OCI-LY1 (cell line): ENCODE measurements around the gene IDI1.

Experiments used
- H2AFZ ChIP-seq: fragments of 200-600 bp; sonication (generic), shearing (Covaris generic); 2 replicates; pipeline ENCODE4 v1.6.0; 2014; ENCODE audit warnings: antibody characterized with exemption, mild to moderate bottlenecking, low read length
- H3F3A ChIP-seq: fragments of 200-600 bp; sonication (generic), shearing (Covaris generic); 2 replicates; pipeline ENCODE4 v1.6.0; 2014; ENCODE audit warnings: mild to moderate bottlenecking, antibody characterized with exemption, low read length, moderate library complexity; ENCODE audit not compliant: insufficient read depth
- H3K27ac ChIP-seq: fragments of 200-600 bp; sonication (generic); 2 replicates; pipeline ENCODE4 v1.5.1; 2014; ENCODE audit warnings: low read length, mixed run types, mild to moderate bottlenecking, low read depth; ENCODE audit not compliant: poor library complexity, severe bottlenecking
- H3K27me3 ChIP-seq: fragments of 200-600 bp; sonication (generic); 2 replicates; pipeline ENCODE4 v1.6.0; 2014; ENCODE audit warnings: antibody characterized with exemption, mild to moderate bottlenecking, low read length, moderate library complexity; ENCODE audit not compliant: insufficient read depth
- H3K36me3 ChIP-seq: fragments of 200-600 bp; sonication (generic); 2 replicates; pipeline ENCODE4 v1.6.1; 2014; ENCODE audit warnings: mild to moderate bottlenecking, antibody characterized with exemption, low read length, moderate library complexity, mixed read lengths; ENCODE audit not compliant: insufficient read depth
- H3K4me1 ChIP-seq: fragments of 200-600 bp; sonication (generic); 2 replicates; pipeline ENCODE4 v1.5.1; 2014; ENCODE audit warnings: mild to moderate bottlenecking, low read length, moderate library complexity; ENCODE audit not compliant: insufficient read depth, severe bottlenecking
- H3K4me2 ChIP-seq: fragments of 200-600 bp; sonication (generic), shearing (Covaris generic); 2 replicates; pipeline ENCODE4 v1.6.1; 2014; ENCODE audit warnings: low read length
- H3K4me3 ChIP-seq: fragments of 200-600 bp; sonication (generic); 2 replicates; pipeline ENCODE4 v1.5.1; 2014; ENCODE audit warnings: low read length, low read depth, mild to moderate bottlenecking, mixed read lengths; ENCODE audit not compliant: poor library complexity, severe bottlenecking
- H3K79me2 ChIP-seq: fragments of 200-600 bp; shearing (Covaris generic); 2 replicates; pipeline ENCODE4 v1.6.1; 2016; ENCODE audit warnings: mixed run types, low read length, mixed read lengths; ENCODE audit not compliant: insufficient read depth
- H3K9ac ChIP-seq: fragments of 200-600 bp; sonication (generic), shearing (Covaris generic); 2 replicates; pipeline ENCODE4 v1.6.1; 2014; ENCODE audit warnings: mild to moderate bottlenecking, low read length, mixed read lengths
- H3K9me2 ChIP-seq: fragments of 200-600 bp; sonication (generic), shearing (Covaris generic); 2 replicates; pipeline ENCODE4 v1.6.1; 2014; ENCODE audit warnings: low read depth, mild to moderate bottlenecking, low read length, mixed read lengths
- H3K9me3 ChIP-seq: fragments of 200-600 bp; shearing (Covaris generic); 2 replicates; pipeline ENCODE4 v1.6.1; 2014; ENCODE audit warnings: low read length, mixed read lengths
- H4K20me1 ChIP-seq: fragments of 200-600 bp; sonication (generic), shearing (Covaris generic); 2 replicates; pipeline ENCODE4 v1.6.0; 2016; ENCODE audit warnings: mild to moderate bottlenecking, low read length; ENCODE audit not compliant: insufficient read depth
- EZH2 ChIP-seq: fragments of 200-600 bp; sonication (generic), shearing (Covaris generic); IDR thresholded peaks from 2 replicates; pipeline ENCODE4 v1.8.0; 2017; ENCODE audit warnings: borderline replicate concordance, mixed run types, mild to moderate bottlenecking, antibody characterized with exemption, low read length, moderate library complexity, mixed read lengths
- TF ChIP-seq, protein P1 (sequence below): fragments of 200-600 bp; sonication (generic), shearing (Covaris generic); IDR thresholded peaks from 2 replicates; pipeline ENCODE4 v1.5.1; 2017; ENCODE audit warnings: mild to moderate bottlenecking, antibody characterized with exemption, low read length, moderate library complexity, mixed read lengths

Gene IDI1

DNA sequence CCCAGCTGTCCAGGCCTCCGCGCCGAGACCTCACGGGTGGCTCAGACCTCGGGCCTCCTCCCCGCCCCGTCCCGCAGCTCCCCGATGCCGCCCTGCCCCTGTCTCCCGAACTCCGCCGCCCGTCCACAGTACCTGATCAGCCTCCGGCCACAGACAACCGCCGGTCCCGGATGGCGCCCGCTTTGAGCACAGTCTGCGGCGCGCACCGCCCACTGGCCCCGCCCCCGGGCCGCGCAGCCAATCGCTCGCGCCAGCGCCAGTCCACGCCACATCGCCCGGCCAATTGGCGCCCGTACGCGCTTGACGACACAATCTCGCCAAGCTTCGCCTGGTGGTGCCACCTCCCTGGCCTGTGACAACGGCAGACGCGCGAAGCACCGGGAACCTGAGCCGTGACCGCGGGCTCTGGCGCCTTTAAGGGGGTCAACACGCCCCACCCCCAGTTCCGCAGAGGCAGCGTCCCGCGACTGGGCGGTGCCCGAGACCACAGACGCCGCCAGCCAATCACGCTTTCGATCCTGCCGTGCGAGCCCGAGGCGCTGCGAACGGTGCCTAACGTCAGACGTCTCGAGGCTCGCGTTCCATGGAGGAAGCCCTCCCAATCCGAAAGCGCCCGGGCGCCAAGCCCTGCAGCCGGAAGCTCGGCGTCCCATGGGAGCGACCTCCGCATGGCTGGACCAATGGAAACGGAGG lies at the start of gene IDI1:
IDI1 (minus strand) TSS at position 388 of the 693 bp plus-strand sequence; CDS start at position 272, 116 bp downstream.
- Histone ChIP-seq H3K4me1 (peaks cover 47% of the 10 kb centered on the region), H3K27me3 (no peaks in the 10 kb centered on the region), H3K9ac (peak within 1 kb of the TSS; percentile 94), H3K27ac (peak within 1 kb of the TSS; percentile 94), H3K9me3 (no peaks in the 10 kb centered on the region), H3K4me2 (peak within 1 kb of the TSS; percentile 82), H3K36me3 (peaks cover 69% of the 10 kb centered on the region), H3K9me2 (no peaks in the 10 kb centered on the region), H2AFZ (no peak within 1 kb of the TSS), H3K4me3 (peak within 1 kb of the TSS; percentile 95), H3F3A (peaks cover 8% of the 10 kb centered on the region; the same call in 1 of the 2 replicates), H4K20me1 (no peaks in the 10 kb centered on the region), H3K79me2 (peaks cover 40% of the 10 kb centered on the region)
- no peak for TF ChIP-seq EZH2
- TF ChIP-seq, protein P1, sequence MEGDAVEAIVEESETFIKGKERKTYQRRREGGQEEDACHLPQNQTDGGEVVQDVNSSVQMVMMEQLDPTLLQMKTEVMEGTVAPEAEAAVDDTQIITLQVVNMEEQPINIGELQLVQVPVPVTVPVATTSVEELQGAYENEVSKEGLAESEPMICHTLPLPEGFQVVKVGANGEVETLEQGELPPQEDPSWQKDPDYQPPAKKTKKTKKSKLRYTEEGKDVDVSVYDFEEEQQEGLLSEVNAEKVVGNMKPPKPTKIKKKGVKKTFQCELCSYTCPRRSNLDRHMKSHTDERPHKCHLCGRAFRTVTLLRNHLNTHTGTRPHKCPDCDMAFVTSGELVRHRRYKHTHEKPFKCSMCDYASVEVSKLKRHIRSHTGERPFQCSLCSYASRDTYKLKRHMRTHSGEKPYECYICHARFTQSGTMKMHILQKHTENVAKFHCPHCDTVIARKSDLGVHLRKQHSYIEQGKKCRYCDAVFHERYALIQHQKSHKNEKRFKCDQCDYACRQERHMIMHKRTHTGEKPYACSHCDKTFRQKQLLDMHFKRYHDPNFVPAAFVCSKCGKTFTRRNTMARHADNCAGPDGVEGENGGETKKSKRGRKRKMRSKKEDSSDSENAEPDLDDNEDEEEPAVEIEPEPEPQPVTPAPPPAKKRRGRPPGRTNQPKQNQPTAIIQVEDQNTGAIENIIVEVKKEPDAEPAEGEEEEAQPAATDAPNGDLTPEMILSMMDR, result no peak

DNA sequence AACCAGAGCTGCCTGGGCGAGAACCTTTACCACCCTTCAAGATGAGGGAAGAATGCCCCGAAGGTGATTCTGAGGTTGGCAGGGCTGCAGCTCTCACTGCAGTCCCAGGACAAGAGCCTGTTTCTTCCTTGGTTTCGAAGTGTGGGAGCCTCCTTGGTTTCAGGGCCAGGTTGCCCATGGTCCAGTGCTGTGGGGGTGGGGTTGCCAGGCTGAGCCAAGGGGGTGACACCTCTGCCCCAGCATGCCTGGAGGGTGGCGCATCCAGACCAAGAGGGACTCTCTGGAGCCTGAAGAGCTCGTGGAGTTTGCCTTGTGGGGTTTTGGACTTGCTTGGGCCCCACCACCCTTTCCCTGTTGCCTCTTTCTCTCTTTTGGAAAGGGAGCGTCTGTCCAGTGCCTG lies 48.5 kb upstream of the IDI1 start:
- Histone ChIP-seq H3K4me1 (peaks cover 12% of the 10 kb centered on the region), H3K9ac (no peak overlapping the region), H3K9me3 (no peaks in the 10 kb centered on the region), H3K79me2 (no peaks in the 10 kb centered on the region), H3F3A (no peaks in the 10 kb centered on the region), H3K4me2 (no peak overlapping the region), H2AFZ (no peak overlapping the region), H3K9me2 (no peaks in the 10 kb centered on the region), H3K27ac (no peak overlapping the region), H3K27me3 (no peaks in the 10 kb centered on the region), H4K20me1 (no peaks in the 10 kb centered on the region), H3K36me3 (peaks cover 77% of the 10 kb centered on the region), H3K4me3 (no peak overlapping the region)
- TF ChIP-seq, protein P1, result no peak

DNA sequence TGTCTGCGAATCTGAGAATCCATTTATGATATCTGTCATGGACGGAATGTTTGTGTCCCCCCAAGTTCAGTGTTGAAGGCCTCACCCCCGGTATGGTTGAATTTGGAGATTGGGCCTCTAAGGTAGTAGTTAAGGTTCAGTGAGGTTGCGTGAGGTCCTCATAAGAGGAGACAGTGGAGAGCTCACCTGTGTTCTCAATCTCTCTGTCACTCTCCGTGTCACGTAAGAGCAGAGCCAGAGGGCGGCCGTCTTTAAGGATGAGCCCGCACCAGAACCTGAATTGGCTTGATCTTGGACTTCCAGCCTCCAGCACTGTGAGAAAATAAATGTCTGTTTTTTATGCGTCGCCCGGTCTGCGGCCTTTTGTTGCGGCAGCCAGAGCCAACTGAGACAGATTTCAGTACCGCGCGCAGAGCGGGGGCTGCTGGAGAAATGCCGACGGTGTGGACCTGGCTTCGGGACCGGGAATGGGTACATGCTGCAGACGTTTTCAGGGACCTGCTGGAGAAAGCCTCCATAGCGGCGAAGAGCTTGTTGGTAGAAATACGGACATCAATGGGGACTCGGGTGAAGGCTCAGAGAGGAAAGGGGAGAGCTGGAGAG lies 47.5 kb upstream of the IDI1 start:
- H3K4me3 ChIP-seq, result no peak overlapping the region
- no peaks in the 10 kb centered on the region for H3K9me3 ChIP-seq
- H3K27me3 ChIP-seq, result no peaks in the 10 kb centered on the region
- H3K36me3 ChIP-seq, result peaks cover 71% of the 10 kb centered on the region
- no peaks in the 10 kb centered on the region for H3K9me2 ChIP-seq
- no peak for TF ChIP-seq EZH2
- TF ChIP-seq, protein P1, result no peak
- no peaks in the 10 kb centered on the region for H3K79me2 ChIP-seq
- no peaks in the 10 kb centered on the region for H3F3A ChIP-seq
- H2AFZ ChIP-seq, result no peak overlapping the region
- H3K4me2 ChIP-seq, result no peak overlapping the region
- peaks cover 12% of the 10 kb centered on the region for H3K4me1 ChIP-seq
- no peak overlapping the region for H3K9ac ChIP-seq
- no peaks in the 10 kb centered on the region for H4K20me1 ChIP-seq
- no peak overlapping the region for H3K27ac ChIP-seq
